SK-N-SH treated with all-trans-retinoic acid at 6 μM for 48 hours (cell line): ENCODE data around the gene CYBC1.

Experiments
- ARNTL ChIP-seq: fragments of 450-650 bp; formaldehyde crosslinking; IDR thresholded peaks from 2 replicates; pipeline ENCODE4 v1.5.0; 2020; ENCODE audit warnings: low read depth, mild to moderate bottlenecking, moderate library complexity, borderline replicate concordance
- BACH2 ChIP-seq: fragments of 250-450 bp; sonication (Bioruptor Pico); IDR thresholded peaks from 2 replicates; pipeline ENCODE4 v1.9.0; 2021; ENCODE audit warnings: mild to moderate bottlenecking, borderline replicate concordance
- GLIS3 ChIP-seq: fragments of 250-450 bp; sonication (Bioruptor Pico); IDR thresholded peaks from 2 replicates; pipeline ENCODE4 v1.5.0; 2020; ENCODE audit warnings: mild to moderate bottlenecking, moderate library complexity
- RARB ChIP-seq: fragments of 250-450 bp; sonication (Bioruptor Pico); IDR thresholded peaks from 2 replicates; pipeline ENCODE4 v1.8.0; 2021; ENCODE audit warnings: mild to moderate bottlenecking, moderate library complexity
- ZFP30 ChIP-seq: fragments of 450-650 bp; formaldehyde crosslinking; IDR thresholded peaks from 2 replicates; pipeline ENCODE4 v1.5.0; 2022; ENCODE audit warnings: mild to moderate bottlenecking, moderate library complexity
- TF ChIP-seq, protein P1 (sequence below): fragments of 250-450 bp; sonication (Bioruptor Pico); IDR thresholded peaks from 2 replicates; pipeline ENCODE4 v1.5.1; 2020; ENCODE audit warnings: low read depth, mild to moderate bottlenecking, moderate library complexity

DNA sequence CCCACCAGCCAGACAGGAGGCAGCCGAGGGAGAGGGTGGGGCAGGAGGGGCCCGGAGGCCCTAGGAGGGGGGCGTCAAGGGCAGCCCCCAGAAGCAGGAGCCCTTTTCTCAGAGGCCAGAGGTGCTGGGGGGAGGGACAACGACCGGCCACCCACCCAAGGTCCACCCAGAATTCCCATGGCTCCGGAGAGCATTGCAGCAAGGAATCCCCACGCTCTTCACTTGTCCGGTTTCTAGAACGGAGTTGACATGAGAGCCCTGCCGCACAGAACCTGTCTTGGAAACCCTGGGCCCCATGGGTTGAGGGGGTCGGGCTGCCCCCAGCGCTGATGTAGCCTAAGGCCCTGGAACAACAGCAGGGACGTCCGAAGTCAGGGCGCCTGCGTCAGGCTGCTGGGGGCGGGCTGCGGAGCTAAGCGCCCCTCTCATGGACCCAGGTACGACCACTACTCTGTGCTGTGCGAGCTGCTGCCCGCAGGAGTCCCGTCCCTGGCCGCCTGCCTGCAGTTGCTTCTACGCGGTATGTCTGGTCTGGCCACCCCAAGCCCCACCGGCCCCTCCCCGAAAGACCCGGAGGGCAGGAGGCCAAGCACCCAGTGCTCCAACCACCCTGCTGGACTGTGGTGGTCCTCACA lies 11.2 kb downstream of the CYBC1 start:
- TF ChIP-seq, protein P1, sequence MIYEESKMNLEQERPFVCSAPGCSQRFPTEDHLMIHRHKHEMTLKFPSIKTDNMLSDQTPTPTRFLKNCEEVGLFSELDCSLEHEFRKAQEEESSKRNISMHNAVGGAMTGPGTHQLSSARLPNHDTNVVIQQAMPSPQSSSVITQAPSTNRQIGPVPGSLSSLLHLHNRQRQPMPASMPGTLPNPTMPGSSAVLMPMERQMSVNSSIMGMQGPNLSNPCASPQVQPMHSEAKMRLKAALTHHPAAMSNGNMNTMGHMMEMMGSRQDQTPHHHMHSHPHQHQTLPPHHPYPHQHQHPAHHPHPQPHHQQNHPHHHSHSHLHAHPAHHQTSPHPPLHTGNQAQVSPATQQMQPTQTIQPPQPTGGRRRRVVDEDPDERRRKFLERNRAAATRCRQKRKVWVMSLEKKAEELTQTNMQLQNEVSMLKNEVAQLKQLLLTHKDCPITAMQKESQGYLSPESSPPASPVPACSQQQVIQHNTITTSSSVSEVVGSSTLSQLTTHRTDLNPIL (CRISPR knock-in tag): no peak
- TF ChIP-seq ARNTL: no peak
- TF ChIP-seq GLIS3 (CRISPR knock-in tag): no peak
- TF ChIP-seq BACH2 (CRISPR knock-in tag): no peak
- no peak for TF ChIP-seq RARB (CRISPR knock-in tag)
- TF ChIP-seq ZFP30: no peak
